Lung (tissue), 12 donors: ENCODE results near the gene SPRYD7. TPM values are rescaled to one million over a fixed set of nuclear protein-coding genes. Genes with fewer than 3 reads are reported as not detected.
"Not testable (repeated sequence)": the region's sequence is repeated elsewhere in the genome, so short reads cannot be mapped to it uniquely, and the experiment has no call there.

Source experiments
- ATAC-seq: fragments of 200-7000 bp; cut with Tn5 transposase; one replicate; pipeline ENCODE4 v1.9.1; 2020; ENCODE audit warnings: moderate number of reproducible peaks; ENCODE audit not compliant: insufficient read depth, low FRiP score
- DNase-seq, 3 donors: peaks; one replicate each; pipeline ENCODE4 v3.0.0-alpha.2; 2013 to 2017
- H3K27ac ChIP-seq, 2 donors: one replicate each; pipeline ENCODE4 v1.5.1; 2013; ENCODE audit warnings: mild to moderate bottlenecking in 2 of 2, moderate library complexity in 2 of 2, control low read depth in 1 of 2, inconsistent platforms in 1 of 2, low read depth in 1 of 2, low read length in 1 of 2
- H3K27me3 ChIP-seq, 3 donors: one replicate each; pipeline ENCODE4 v1.5.1; 2013; ENCODE audit warnings: low read length in 2 of 3; ENCODE audit not compliant: control insufficient read depth in 3 of 3, insufficient read depth in 3 of 3
- H3K36me3 ChIP-seq, 4 donors: one replicate each; pipeline ENCODE4 v1.5.1; 2013; ENCODE audit warnings: low read length in 4 of 4, mild to moderate bottlenecking in 1 of 4, moderate library complexity in 1 of 4; ENCODE audit not compliant: control insufficient read depth in 4 of 4, insufficient read depth in 4 of 4
- H3K4me1 ChIP-seq, 5 donors: one replicate each; pipeline ENCODE4 v1.5.1; 2013; ENCODE audit warnings: low read length in 5 of 5, mild to moderate bottlenecking in 2 of 5, moderate library complexity in 1 of 5; ENCODE audit not compliant: control insufficient read depth in 5 of 5, insufficient read depth in 5 of 5
- H3K4me3 ChIP-seq: one replicate; pipeline ENCODE4 v1.5.1; 2013; ENCODE audit warnings: mild to moderate bottlenecking, control low read depth, moderate library complexity
- H3K9ac ChIP-seq, 2 donors: one replicate each; pipeline ENCODE4 v1.5.1; 2013; ENCODE audit warnings: low read length in 2 of 2, control low read depth in 1 of 2; ENCODE audit not compliant: insufficient read depth in 1 of 2
- H3K9me3 ChIP-seq, 4 donors: one replicate each; pipeline ENCODE4 v1.5.1; 2013; ENCODE audit warnings: low read length in 3 of 4, mild to moderate bottlenecking in 1 of 4, moderate library complexity in 1 of 4; ENCODE audit not compliant: control insufficient read depth in 4 of 4, insufficient read depth in 3 of 4
- CTCF ChIP-seq: IDR thresholded peaks from 2 replicates; pipeline ENCODE4 v1.5.1; 2012; ENCODE audit warnings: mild to moderate bottlenecking; ENCODE audit errors: control extremely low read depth, extremely low read depth
- WGBS, 2 donors: extraction: QIAGEN DNeasy Blood & Tissue Kit; methylation state at CpG; one replicate each; pipeline ENCODE4 v1.1.7; 2013; 5-methylcytosine and 5-hydroxymethylcytosine counted together
- polyA plus RNA-seq, 2 donors: library from polyadenylated mRNA; stranded (reverse); fragments of 200-250 nt; gene quantifications; one replicate each; pipeline ENCODE4 v1.2.1, GENCODE V29; 2013
- total RNA-seq, 2 donors: library from RNA; depleted of rRNA in 1 of 2; stranded (reverse); fragments of >200 nt in 1 of 2; gene quantifications; one replicate each; pipeline ENCODE4 v1.2.1, GENCODE V29; 2014 to 2021
- donor health status: control.
- donor health status: control.
- donor health status: Bipolar disorder and iron deficiency.
- donor health status: healthy.
- donor health status: DM: yes; HTN: yes; CAD: no.

The SPRYD7 gene
- total and polyA plus RNA-seq, 4 donors: 8.2 to 16.8 (median 13.1) TPM

DNA sequence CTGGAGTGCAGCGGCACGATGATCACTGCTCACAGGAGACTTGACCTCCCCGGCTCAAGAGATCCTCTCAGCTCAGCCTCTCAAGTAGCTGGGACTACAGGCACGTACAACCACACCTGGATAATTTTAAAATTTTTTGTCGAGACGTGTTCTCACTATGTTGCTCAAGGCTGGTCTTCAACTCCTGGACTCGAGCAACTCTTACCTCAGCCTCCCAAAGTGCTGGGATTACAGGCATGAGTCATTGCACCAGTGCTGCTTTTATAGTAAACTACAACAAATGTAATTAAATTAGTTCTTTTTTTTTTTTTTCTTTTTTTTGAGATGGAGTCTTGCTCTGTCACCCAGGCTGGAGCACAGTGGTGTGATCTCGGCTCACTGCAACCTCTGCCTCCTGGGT, 18.0 kb downstream of the SPRYD7 start:
- 94 to 97% methylated on average over 8 of the region's 8 CpGs for WGBS, 2 donors
- H3K9me3 ChIP-seq, H3K27ac ChIP-seq, H3K4me1 ChIP-seq, H3K9ac ChIP-seq, ATAC-seq, H3K4me3 ChIP-seq, H3K27me3 ChIP-seq, DNase-seq: not testable (repeated sequence)
- H3K36me3 ChIP-seq: peaks cover 6 to 26% (median 11%) of the 10 kb centered on the region in 4 donors

DNA sequence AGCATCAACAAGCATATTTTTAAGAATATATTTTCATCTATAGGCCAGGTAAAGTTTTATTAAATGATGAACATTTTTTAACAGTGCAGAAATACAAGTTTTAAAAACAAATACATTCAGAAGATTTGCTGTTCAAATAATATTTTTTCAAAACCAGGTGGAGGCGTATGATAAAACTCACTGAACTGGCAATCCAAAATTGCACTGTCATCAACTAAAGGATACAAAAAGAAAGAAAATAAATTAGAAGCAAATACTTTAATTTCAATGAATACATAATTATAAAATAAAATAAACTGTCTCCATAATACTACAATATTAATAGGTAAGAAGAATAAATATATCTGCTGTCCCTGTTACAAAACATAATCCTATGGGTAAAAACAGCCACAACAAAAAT, 21.2 kb downstream of the SPRYD7 start:
- H3K36me3 ChIP-seq: peaks cover 3 to 19% (median 11%) of the 10 kb centered on the region in 4 donors

DNA sequence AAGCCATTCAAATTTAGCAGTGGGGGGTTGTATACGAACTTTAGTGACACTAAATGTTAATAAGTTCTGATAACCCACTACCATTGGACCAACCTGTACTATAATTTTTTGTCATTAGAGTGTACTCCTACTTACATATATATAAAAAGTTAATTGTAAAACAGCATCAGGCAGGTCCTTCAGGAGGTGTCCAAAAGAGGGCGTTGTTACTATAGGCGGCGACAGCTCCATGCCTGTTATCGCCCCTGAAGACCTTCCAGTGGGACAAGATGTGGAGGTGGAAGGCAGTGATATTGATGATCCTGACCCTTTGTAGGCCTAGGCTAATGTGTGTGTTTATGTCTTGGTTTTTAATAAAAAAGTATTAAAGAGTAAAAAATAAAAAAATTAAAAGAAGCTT, 27.5 kb downstream of the SPRYD7 start:
- peaks cover 0 to 5% (median 2%) of the 10 kb centered on the region in 4 donors for H3K36me3 ChIP-seq
- no peaks in the 10 kb centered on the region for H3K9me3 ChIP-seq
- H3K4me3 ChIP-seq: no peak overlapping the region
- DNase-seq (peak in 1 of 3 donors; percentile 2), ATAC-seq (no peak)
- no peak overlapping the region for H3K9ac ChIP-seq
- TF ChIP-seq CTCF: no peak
- no peaks in the 10 kb centered on the region for H3K4me1 ChIP-seq
- no peaks in the 10 kb centered on the region for H3K27me3 ChIP-seq
- no peak overlapping the region for H3K27ac ChIP-seq
- 84 to 86% methylated on average over 5 of the region's 5 CpGs for WGBS, 2 donors

More for the DNA sequence above, 21.2 kb downstream of the SPRYD7 start:
- no peak overlapping the region for H3K9ac ChIP-seq
- no peak overlapping the region for H3K4me3 ChIP-seq
- H3K27ac ChIP-seq: no peak overlapping the region
- no peaks in the 10 kb centered on the region for H3K27me3 ChIP-seq
- ATAC-seq (no peak), DNase-seq (no peak)
- no peaks in the 10 kb centered on the region for H3K9me3 ChIP-seq
- TF ChIP-seq CTCF: no peak
- 93 to 97% methylated on average over 1 of the region's 1 CpG for WGBS, 2 donors
- no peaks in the 10 kb centered on the region for H3K4me1 ChIP-seq

- ATAC-seq (no peak), DNase-seq (no peak)
- Histone ChIP-seq H3K9me3 (no peaks in the 10 kb centered on the region), H3K27ac (no peak overlapping the region), H3K27me3 (no peaks in the 10 kb centered on the region), H3K36me3 (no peaks in the 10 kb centered on the region), H3K9ac (no peak overlapping the region), H3K4me3 (no peak overlapping the region), H3K4me1 (no peaks in the 10 kb centered on the region)
- TF ChIP-seq CTCF: no peak
- 91 to 96% methylated on average over 5 of the region's 5 CpGs for WGBS, 2 donors
These were observed 31.2 kb downstream of the SPRYD7 start for GRCh38 chr13:49904729-49905456.
